ENCODE measurements around the gene ANKS1A.

ANKS1A gene

GRCh38 chr6:35055891-35056290 lies 166.8 kb downstream of the ANKS1A start:
- DNase-seq (ENCODE audit: low read depth), result no peak

- DNase-seq (ENCODE audit: low read depth), result no peak
These were observed 167.9 kb downstream of the ANKS1A start for GRCh38 chr6:35056952-35057351.

GRCh38 chr6:35057449-35058357 lies 168.6 kb downstream of the ANKS1A start:
- DNase-seq (ENCODE audit: low read depth), result no peak

DNA sequence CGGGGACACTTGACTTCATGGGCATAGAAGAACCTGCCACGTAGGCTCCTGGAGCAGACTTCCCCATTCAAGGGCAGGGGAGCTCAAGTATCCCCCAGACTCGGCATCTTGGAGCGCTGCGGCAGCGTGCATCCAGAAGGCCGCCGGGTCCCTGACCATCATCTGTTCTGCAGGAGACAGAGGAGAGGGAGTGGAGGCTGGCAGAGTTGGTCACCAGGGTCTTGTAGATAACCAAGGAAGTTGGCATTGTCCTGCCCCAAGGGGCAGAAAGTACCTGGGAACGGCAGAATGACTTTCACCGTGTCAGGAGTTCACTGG lies 169.3 kb downstream of the ANKS1A start:
- no peak for DNase-seq (ENCODE audit: low read depth)

DNA sequence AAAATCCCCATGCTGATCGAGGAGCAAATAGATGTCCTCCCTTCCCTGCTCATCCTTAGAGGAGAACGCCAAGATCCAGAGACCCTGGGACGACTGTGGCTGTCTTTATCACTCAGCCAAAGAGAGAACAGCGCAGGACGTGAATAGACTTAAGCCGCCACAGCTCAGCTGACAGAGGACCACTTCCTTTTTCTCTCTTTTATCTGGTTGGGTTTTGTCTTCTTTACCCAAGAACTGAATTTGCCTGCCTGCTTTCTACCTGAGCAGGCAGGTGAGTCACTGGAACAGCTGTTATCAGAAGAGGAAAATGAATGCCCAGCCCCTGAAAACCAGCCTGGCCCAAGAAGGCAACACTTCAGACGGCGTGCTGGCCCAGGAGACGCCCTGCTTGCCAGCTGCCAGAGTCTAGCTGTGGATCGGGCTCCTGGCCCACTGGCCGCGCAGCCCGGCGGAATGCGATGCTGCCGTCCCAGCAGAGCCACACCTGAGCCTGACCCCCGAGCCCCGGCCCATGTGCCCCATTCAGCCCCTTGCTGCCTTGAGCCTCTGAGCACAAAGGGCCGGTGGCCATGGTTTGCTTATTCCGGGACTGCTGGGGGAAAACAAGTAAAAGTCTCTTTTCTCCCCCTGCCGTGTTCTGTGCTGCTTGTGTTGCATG lies 169.9 kb downstream of the ANKS1A start:
- DNase-seq (ENCODE audit: low read depth), result no peak

DNA sequence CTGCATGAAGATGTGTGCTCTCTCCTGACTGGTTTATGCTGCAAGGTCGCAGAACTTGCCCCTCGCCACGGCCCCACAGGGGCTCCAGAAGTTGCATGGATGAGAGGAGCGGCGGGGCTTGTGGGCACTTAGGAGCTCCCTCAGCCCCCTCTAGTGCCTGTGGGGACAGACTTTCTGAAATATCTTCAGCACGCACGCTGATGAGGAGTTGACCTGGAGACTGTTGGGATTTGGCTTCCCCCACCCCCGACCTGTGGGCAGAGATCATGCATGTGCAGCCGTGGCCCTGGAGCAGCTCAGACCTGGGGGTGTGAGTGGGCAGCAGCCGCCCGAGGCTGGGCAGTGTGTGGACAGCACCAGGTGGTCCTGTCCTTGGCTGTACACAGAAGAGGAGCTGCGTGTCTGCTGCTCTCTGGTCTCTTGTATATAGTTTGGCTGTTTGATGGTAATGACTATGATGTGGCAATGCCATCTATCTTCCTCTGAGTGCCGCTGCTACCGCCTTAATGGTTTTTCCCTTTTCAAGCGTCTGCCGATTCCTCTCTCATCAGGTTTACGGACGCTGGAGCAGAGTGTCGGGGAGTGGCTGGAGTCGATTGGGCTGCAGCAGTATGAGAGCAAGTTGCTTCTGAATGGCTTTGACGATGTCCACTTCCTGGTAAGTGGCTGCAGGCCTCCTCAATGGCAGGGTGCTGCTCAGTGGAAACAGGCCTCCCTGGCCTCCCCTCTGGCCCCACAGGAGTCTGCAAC lies 170.7 kb downstream of the ANKS1A start:
- DNase-seq (ENCODE audit: low read depth), result no peak

DNA sequence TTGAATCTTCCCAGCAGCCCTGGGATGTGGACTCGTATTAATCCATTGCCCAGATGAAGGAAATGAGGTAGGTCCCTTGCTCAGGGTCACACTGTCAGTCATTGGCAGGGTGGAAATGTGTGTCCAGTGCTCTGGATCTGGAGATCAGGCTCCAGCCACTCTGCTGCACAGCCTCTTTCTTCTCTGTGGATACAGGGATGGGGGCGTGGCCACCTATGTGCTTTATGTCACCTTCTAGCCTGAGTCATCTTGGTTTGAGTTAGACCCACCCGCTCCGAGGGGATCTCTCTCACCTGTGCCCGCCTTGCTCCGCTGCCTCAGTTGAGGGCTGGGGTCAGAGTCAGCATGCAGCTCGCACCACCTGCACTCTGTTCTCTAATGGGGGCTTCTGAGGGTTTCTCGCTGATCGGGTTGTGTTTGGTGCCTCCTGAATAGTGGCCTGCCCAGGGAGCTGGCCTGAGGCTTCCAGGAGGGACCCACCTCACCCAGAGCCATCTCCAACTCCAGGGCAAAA lies 172.1 kb downstream of the ANKS1A start:
- no peak for DNase-seq (ENCODE audit: low read depth)

- no peak for DNase-seq (ENCODE audit: low read depth)
These were observed 172.8 kb downstream of the ANKS1A start for GRCh38 chr6:35061651-35062410.

DNA sequence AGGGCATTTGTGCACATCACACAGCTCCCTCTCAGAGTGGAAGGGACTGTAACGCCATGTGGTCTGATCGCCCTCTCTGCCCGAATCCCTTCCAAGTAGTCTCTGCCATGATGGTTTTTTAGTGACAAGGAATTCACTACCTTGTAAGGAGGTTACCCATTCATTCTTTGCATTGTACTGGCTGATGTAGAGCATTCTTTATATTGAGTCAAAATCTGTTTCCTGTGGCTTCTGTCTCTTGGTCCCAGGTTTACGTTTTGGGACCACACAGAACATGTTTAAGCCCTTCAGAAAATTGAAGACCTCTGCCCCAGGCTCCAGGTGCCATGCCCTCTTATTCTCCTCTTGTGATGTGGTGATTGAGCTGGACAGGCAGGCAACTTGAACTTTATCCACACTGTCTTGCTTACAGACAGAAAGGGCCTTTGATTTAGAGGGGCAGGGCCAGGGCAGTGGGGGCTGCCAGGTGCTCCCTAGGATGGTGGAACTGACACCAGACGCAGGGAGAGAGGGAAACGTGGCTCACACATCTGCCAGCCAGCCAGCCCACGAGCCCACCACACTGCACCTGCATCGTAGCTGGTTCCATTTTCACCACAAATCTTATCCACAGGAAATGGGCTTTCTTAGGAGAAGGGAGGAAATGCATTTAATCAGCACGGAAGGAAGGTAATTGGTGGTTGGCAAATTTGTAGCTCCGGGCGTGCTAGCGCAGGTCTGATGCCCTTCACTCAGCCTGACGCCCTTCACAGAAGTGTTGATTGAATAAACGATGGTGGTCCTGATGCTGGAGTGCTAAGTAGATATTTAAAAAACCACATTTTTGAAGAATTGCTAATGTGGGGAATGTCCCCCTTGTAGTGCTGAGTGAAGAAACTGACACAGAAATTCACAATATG lies 173.9 kb downstream of the ANKS1A start:
- DNase-seq (ENCODE audit: low read depth), result no peak

GRCh38 chr6:35063701-35064280 lies 174.7 kb downstream of the ANKS1A start:
- DNase-seq (ENCODE audit: low read depth), result no peak

DNA sequence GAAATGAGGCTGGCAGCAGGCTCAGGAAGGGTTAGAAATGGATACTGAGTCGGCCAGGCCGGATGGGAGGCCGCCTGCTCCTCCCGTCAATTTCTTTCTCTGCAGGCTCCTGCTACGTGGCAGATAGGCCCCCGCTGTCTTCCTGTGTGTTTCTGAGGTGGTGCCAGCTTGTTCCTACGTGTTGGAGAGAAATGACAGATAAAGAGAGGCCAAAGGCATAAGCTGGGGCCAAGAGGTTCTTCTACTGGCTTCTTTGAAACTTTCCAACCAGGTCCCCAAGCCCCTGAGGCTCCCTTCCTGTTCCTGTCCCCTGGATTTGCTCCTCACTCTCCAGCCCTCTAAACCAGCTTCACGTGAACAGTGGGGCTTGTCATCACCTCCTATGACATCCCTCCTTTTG lies 175.2 kb downstream of the ANKS1A start:
- DNase-seq (ENCODE audit: low read depth), result no peak

GRCh38 chr6:35064757-35065440 lies 175.8 kb downstream of the ANKS1A start:
- DNase-seq (ENCODE audit: low read depth), result no peak

DNA sequence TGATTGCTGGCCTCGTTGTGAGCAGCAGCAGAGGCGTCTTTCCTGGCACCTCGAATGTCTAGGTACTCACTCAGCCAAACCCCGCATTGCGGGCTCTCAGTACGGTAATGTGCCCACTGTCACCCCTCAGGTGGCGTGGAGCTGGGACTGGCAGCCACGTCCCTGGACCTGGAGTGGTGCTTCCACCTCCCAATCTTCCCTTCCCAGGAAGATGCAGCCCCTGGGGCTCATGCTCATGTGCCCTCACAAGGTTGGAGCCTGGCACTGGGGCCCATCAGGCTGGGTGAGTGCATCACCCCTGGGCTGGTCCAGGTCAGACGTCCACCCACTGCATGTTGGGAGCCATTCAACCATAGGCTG lies 176.4 kb downstream of the ANKS1A start:
- no peak for DNase-seq (ENCODE audit: low read depth)

GRCh38 chr6:35065870-35066269 lies 176.8 kb downstream of the ANKS1A start:
- no peak for DNase-seq (ENCODE audit: low read depth)

DNA sequence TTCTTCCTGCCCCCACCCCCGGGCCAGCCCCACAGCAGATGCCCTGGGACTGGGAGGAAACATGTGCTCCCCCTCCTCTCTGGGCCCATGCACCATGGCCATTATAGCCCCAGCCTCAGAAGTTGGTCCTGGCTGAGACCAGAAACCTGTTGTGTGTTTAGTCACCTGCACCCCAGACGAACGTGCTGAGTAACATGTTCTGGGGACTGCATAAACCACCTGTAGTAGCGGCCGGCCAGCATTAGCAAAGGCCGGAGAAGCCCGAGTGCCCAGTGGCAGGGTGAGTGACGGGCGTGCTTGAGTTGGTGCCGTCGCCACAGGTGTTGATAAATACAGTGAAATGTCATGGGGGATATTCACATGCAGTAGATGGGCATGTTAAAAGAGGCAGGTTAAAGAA lies 178.2 kb downstream of the ANKS1A start:
- DNase-seq (ENCODE audit: low read depth), result no peak

GRCh38 chr6:35068206-35068605 lies 179.2 kb downstream of the ANKS1A start:
- no peak for DNase-seq (ENCODE audit: low read depth)

- DNase-seq (ENCODE audit: low read depth), result no peak
These were observed 179.6 kb downstream of the ANKS1A start for GRCh38 chr6:35068644-35069043.

DNA sequence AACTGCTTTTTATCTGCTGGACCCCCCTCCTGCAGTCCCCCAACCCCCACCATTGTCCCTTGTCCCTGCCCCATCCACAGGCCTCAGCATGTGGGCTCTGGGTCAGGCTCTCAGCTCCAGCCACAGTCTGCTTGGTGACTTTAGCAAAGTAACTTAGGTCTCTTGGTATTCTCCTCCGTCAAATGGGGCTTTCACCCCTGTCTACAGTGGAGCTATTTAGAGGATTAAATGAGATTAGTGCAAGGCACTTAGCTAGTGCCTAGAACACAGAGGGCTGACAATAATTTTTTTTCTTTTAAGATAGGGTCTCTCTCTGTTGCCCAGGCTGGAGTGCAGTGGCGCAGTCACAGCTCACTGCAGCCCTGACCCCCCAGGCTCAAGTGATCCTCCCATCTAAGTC lies 180.2 kb downstream of the ANKS1A start:
- no peak for DNase-seq (ENCODE audit: low read depth)

DNA sequence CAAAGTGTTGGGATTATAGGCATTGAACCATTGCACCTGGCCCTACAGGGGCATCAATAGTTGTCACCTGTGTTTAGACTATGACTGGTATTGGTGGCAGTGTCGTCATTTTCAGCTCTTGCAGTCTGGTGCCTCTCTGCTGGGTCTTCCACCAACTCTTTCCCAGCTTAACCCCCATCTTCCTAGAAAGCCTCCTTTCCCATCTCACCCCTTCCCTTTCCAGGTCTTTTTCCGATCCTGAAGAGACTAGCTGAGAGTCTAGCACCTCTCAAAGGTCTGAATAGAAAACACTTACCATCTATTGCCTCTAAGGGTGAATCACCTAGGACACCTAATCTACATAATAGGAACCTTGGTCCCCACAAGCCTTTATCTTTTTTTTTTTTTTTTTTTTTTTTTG lies 181.1 kb downstream of the ANKS1A start:
- no peak for DNase-seq (ENCODE audit: low read depth)
